ENCODE measurements around the gene SLC25A42.
A peak's percentile ranks its signal among the peaks of the same experiment; 100 is the strongest.
"Not testable (repeated sequence)": the region's sequence is repeated elsewhere in the genome, so short reads cannot be mapped to it uniquely, and the experiment has no call there.

Gene SLC25A42

GRCh38 chr19:19063183-19064097 lies at the start of gene SLC25A42:
TSS of gene SLC25A42 (plus strand) at chr19:19063994. CDS start at chr19:19096125, 32,131 bp downstream.
- in situ Hi-C loops (cut with HindIII; ENCODE audit: low pct_unique_long_range_greater_than_20kb, low sequenced_read_pairs), result no loop called here
- DNase-seq (ENCODE audit: low read depth in 1 of 2, low spot score in 1 of 2), result peak; percentile 98 to 99
- TF ChIP-seq JUND (IDR thresholded peaks at IDR 0.05; ENCODE audit: low read depth), result no peak

GRCh38 chr19:19021115-19021514 lies 42.7 kb upstream of the SLC25A42 start:
- no peak for DNase-seq (ENCODE audit: low read depth in 1 of 2, low spot score in 1 of 2)

GRCh38 chr19:19022380-19022961 lies 41.3 kb upstream of the SLC25A42 start:
- TF ChIP-seq JUND (IDR thresholded peaks at IDR 0.05; ENCODE audit: low read depth), result no peak
- DNase-seq (ENCODE audit: low read depth in 1 of 2, low spot score in 1 of 2), result no peak
- in situ Hi-C loops (cut with HindIII; ENCODE audit: low pct_unique_long_range_greater_than_20kb, low sequenced_read_pairs), result no loop called here

More at GRCh38 chr19:19021115-19021514, 42.7 kb upstream of the SLC25A42 start:
- in situ Hi-C loops (cut with HindIII; ENCODE audit: low pct_unique_long_range_greater_than_20kb, low sequenced_read_pairs), result no loop called here
- no peak for TF ChIP-seq JUND (IDR thresholded peaks at IDR 0.05; ENCODE audit: low read depth)

GRCh38 chr19:19023376-19023775 lies 40.4 kb upstream of the SLC25A42 start:
- in situ Hi-C loops (cut with HindIII; ENCODE audit: low pct_unique_long_range_greater_than_20kb, low sequenced_read_pairs), result not testable (repeated sequence)

GRCh38 chr19:19025861-19026260 lies 37.9 kb upstream of the SLC25A42 start:
- no peak for TF ChIP-seq JUND (IDR thresholded peaks at IDR 0.05; ENCODE audit: low read depth)
- no peak for DNase-seq (ENCODE audit: low read depth in 1 of 2, low spot score in 1 of 2)
- in situ Hi-C loops (cut with HindIII; ENCODE audit: low pct_unique_long_range_greater_than_20kb, low sequenced_read_pairs), result no loop called here

More at GRCh38 chr19:19023376-19023775, 40.4 kb upstream of the SLC25A42 start:
- DNase-seq (ENCODE audit: low read depth in 1 of 2, low spot score in 1 of 2), result not testable (repeated sequence)

GRCh38 chr19:19026299-19026971 lies 37.4 kb upstream of the SLC25A42 start:
- peak in 1 of 2 experiments; percentile 13 for DNase-seq (ENCODE audit: low read depth in 1 of 2, low spot score in 1 of 2)
- no peak for TF ChIP-seq JUND (IDR thresholded peaks at IDR 0.05; ENCODE audit: low read depth)
- in situ Hi-C loops (cut with HindIII; ENCODE audit: low pct_unique_long_range_greater_than_20kb, low sequenced_read_pairs), result no loop called here

GRCh38 chr19:19027228-19027627 lies 36.6 kb upstream of the SLC25A42 start:
- DNase-seq (ENCODE audit: low read depth in 1 of 2, low spot score in 1 of 2), result no peak
- no peak for TF ChIP-seq JUND (IDR thresholded peaks at IDR 0.05; ENCODE audit: low read depth)
- in situ Hi-C loops (cut with HindIII; ENCODE audit: low pct_unique_long_range_greater_than_20kb, low sequenced_read_pairs), result no loop called here

GRCh38 chr19:19028526-19028925 lies 35.3 kb upstream of the SLC25A42 start:
- in situ Hi-C loops (cut with HindIII; ENCODE audit: low pct_unique_long_range_greater_than_20kb, low sequenced_read_pairs), result no loop called here
- DNase-seq (ENCODE audit: low read depth in 1 of 2, low spot score in 1 of 2), result no peak
- no peak for TF ChIP-seq JUND (IDR thresholded peaks at IDR 0.05; ENCODE audit: low read depth)

GRCh38 chr19:19031891-19032290 lies 31.9 kb upstream of the SLC25A42 start:
- in situ Hi-C loops (cut with HindIII; ENCODE audit: low pct_unique_long_range_greater_than_20kb, low sequenced_read_pairs), result no loop called here
- no peak for TF ChIP-seq JUND (IDR thresholded peaks at IDR 0.05; ENCODE audit: low read depth)
- DNase-seq (ENCODE audit: low read depth in 1 of 2, low spot score in 1 of 2), result no peak

- DNase-seq (ENCODE audit: low read depth in 1 of 2, low spot score in 1 of 2), result peak; percentile 41 to 79
- in situ Hi-C loops (cut with HindIII; ENCODE audit: low pct_unique_long_range_greater_than_20kb, low sequenced_read_pairs), result no loop called here
- no peak for TF ChIP-seq JUND (IDR thresholded peaks at IDR 0.05; ENCODE audit: low read depth)
Observed at GRCh38 chr19:19032420-19033175, 31.2 kb upstream of the SLC25A42 start.

GRCh38 chr19:19033176-19033425 lies 30.7 kb upstream of the SLC25A42 start:
- DNase-seq (ENCODE audit: low read depth in 1 of 2, low spot score in 1 of 2), result no peak
- in situ Hi-C loops (cut with HindIII; ENCODE audit: low pct_unique_long_range_greater_than_20kb, low sequenced_read_pairs), result no loop called here

GRCh38 chr19:19033426-19034203 lies 30.2 kb upstream of the SLC25A42 start, which contains the start of the genes ARMC6 and SUGP2:
TSS of gene ARMC6 (plus strand) at chr19:19033603. CDS start at chr19:19034210, 607 bp downstream.
TSS of gene SUGP2 (minus strand) at chr19:19033517. CDS start at chr19:19031071, 2,446 bp downstream.
- TF ChIP-seq JUND (IDR thresholded peaks at IDR 0.05; ENCODE audit: low read depth), result no peak

More at GRCh38 chr19:19033176-19033425, 30.7 kb upstream of the SLC25A42 start:
- no peak for TF ChIP-seq JUND (IDR thresholded peaks at IDR 0.05; ENCODE audit: low read depth)

More at GRCh38 chr19:19033426-19034203, 30.2 kb upstream of the SLC25A42 start, which contains the start of the genes ARMC6 and SUGP2:
- in situ Hi-C loops (cut with HindIII; ENCODE audit: low pct_unique_long_range_greater_than_20kb, low sequenced_read_pairs), result no loop called here
- DNase-seq (ENCODE audit: low read depth in 1 of 2, low spot score in 1 of 2), result peak; percentile 84 to 96

All from T47D (cell line).